Thyroid gland (tissue), 4 donors: ENCODE data around the gene YIPF7.

Experiments
- CTCF ChIP-seq, 6 experiments: fragments of 200-600 bp in 3 of 6; fragments of 450-650 bp in 3 of 6; sonication (generic) in 3 of 6; IDR thresholded peaks; one replicate each; pipeline ENCODE4 v1.5.1; 2016 to 2019; ENCODE audit warnings: antibody characterized with exemption in 6 of 6, mild to moderate bottlenecking in 2 of 6, inconsistent platforms in 1 of 6, moderate library complexity in 1 of 6
- POLR2A ChIP-seq, 2 donors: fragments of 450-650 bp; IDR thresholded peaks; one replicate each; pipeline ENCODE4 v1.6.1; 2017; ENCODE audit warnings: antibody characterized with exemption in 2 of 2, mild to moderate bottlenecking in 2 of 2, moderate library complexity in 1 of 2

GRCh38 chr4:44661940-44662622, 10.7 kb upstream of the YIPF7 start:
- TF ChIP-seq POLR2A (IDR thresholded peaks at IDR 0.05): no peak
- TF ChIP-seq CTCF (IDR thresholded peaks at IDR 0.05): no peak
